Fibroblast of skin of right biceps (primary cell): Measurements from ENCODE around the gene N4BP2L2.

ENCODE experiments used
- DNase-seq: peaks from one replicate; pipeline ENCODE4 v3.0.0-alpha.2; 2013

Gene N4BP2L2

GRCh38 chr13:32423592-32423991, 115.0 kb downstream of the N4BP2L2 start:
- no peak for DNase-seq

DNA sequence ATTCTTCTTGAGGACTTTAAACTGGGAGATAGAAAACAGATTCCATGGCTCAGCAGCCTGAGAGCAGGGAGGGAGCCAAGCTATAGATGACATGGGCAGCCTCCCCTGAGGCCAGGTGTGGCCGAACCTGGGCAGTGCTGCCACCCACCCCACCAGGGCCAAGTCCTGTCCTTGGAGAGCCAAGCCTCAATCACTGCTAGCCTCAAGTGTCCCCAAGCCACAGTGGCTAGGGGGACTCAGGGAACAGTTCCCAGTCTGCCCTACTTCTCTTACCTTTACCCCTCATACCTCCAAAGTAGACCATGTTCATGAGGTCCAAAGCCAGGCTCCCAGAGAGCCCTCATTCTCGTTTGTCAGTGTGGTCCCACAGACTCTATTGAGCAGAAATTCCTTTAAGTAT, 118.7 kb downstream of the N4BP2L2 start:
- DNase-seq = no peak

DNA sequence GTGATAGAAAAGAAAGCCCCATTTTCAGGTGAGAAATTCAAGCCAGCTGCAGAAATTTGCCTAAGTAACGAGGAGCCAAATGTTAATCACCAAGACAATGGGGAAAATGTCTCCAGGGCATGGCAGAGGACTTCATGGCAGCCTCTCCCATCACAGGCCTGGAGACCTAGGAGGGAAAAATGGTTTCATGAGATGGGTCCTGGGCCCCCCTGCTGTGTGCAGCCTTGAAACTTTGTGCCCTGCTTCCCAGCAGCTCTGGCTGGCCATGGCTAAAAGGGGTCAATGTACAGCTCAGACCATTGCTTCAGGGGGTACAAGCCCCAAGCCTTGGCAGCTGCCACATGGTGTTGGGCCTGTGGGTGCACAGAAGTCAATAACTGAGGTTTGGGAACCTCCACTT, 120.6 kb downstream of the N4BP2L2 start:
- no peak for DNase-seq

DNA sequence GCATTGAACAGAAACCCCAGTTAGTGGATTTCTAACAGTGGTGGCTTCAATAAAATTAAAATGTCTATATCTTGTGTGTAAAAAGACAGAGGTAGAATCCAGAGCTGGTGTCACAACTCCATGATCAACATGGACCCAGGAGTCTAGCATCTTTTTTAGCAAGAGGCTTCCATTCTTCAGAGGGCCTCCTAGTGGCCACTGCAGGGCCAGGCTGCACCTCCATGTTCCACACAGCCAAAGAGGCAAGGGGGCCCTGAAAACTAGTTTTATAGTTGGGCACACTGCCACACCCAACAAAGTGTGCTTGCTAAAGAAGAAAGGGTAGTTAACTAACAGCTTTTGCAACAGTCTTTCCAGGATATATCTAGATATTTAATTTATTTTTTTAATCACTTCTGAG, 123.6 kb downstream of the N4BP2L2 start:
- DNase-seq = no peak

DNA sequence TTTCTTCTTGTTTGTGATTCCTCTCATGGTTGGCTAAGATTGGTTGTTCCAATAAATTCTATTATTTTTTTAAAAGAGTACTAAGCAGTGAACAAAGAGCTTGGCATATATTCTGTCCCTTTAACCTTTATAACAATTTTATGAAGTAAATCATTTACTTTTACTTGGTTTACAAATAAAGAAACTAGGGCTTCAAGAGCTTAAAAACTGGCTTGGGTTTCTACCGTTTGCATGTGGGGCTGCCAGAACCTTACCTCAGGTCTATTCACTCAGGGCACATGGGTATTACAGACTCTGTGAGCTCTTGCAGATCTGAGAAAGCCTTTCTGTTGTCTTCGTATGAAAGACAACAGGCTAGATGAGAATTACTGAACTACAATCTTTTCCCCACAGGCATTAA, 124.0 kb downstream of the N4BP2L2 start:
- no peak for DNase-seq

- no peak for DNase-seq
These were observed 125.3 kb downstream of the N4BP2L2 start for GRCh38 chr13:32413284-32413683.

- DNase-seq = peak; percentile 80
These were observed 128.8 kb downstream of the N4BP2L2 start for GRCh38 chr13:32409561-32410421.

- no peak for DNase-seq
These were observed 129.6 kb downstream of the N4BP2L2 start for GRCh38 chr13:32409001-32409313.

- no peak for DNase-seq
These were observed 130.1 kb downstream of the N4BP2L2 start for GRCh38 chr13:32408296-32409000.

DNA sequence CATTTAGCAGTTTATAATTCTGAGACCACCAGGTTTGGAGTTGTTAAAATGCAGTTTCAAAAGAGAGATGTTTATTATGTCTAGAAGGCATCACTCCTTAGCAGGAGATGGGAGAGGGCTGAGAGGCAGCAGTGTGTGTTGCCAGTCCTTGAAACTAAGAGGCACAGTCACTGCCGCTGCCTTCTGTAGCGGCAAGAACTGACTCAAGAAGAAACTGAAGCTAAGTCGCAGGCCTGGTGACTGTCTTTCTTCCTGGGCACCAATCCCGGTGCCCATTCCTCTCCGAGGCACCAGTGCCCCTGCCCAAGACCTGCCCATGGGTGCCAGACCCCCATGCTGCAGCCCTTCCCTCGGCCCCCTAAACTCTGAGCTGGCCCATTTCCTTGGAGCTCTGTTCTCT, 130.7 kb downstream of the N4BP2L2 start:
- DNase-seq = no peak

GRCh38 chr13:32403108-32403507, 135.5 kb downstream of the N4BP2L2 start:
- no peak for DNase-seq

DNA sequence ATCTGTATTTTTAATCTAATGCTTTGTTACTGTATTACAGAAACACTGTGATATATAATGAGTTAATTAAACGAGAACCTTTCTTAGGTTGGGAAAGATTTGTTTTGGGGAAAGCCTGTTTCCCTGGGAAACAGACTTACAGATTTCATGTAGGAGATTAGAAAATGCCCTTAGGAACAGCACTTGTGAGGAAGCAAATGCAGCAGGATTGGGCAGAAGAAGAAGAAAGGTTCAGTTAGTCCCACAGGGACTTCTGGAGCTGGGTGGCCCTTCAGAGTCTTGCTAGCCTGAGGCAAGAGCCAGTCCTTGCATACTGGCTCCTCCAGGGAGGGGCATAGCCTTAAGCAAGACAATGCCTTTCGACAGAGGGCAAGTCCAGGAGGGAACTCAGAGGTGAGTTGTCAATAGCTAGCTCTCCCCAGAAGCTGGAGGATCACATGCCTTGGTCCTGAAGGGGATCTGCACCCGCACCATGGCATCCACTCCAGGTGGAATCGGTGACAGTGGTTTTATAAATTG, 147.4 kb downstream of the N4BP2L2 start:
- DNase-seq = no peak

- DNase-seq = no peak
These were observed 148.1 kb downstream of the N4BP2L2 start for GRCh38 chr13:32390484-32390883.

GRCh38 chr13:32390048-32390447, 148.5 kb downstream of the N4BP2L2 start:
- DNase-seq = no peak

DNA sequence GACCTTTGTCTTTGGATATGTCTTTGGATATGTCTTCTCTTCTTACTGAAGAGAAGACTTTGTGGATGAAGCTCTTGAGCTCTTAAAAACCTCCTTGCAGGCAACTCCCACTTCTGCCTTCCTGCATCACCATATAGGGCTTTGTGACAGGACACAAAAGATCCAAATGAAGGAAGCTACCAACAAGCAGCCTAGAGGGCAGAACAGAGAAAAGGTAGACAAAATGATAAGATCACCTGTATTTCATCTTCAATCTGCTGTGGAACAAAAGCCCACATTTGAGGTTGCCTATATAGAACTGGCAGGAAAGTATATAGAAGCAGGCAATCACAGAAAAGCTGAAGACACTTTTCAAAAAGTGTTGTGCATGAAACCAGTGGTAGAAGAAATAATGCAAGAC, 153.2 kb downstream of the N4BP2L2 start:
- DNase-seq = no peak

DNA sequence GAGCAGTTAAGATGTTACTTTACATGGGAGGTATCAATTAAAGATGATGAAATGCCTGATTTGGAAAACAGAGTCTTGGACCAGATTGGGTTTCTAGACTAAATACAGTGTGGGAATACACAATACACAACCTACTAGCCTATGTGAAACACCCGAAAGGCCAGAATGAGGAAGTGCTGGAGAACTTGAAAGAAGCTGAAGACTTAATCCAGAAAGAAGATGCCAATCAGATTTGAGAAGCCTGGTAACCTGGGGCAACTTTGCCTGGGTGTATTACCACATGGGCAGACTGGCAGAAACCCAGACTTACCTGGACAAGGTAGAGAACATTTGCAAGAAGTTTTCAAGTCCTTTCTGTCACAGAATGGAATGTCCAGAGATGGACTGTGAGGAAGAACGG, 153.9 kb downstream of the N4BP2L2 start:
- no peak for DNase-seq

GRCh38 chr13:32383836-32384618, 154.6 kb downstream of the N4BP2L2 start:
- no peak for DNase-seq
